Lung (tissue), 12 donors: ENCODE results near the gene DGKB. TPM values are rescaled to one million over a fixed set of nuclear protein-coding genes. Genes with fewer than 3 reads are reported as not detected.

Source experiments
- ATAC-seq: fragments of 200-7000 bp; cut with Tn5 transposase; one replicate; pipeline ENCODE4 v1.9.1; 2020; ENCODE audit warnings: moderate number of reproducible peaks; ENCODE audit not compliant: insufficient read depth, low FRiP score
- DNase-seq, 3 donors: peaks; one replicate each; pipeline ENCODE4 v3.0.0-alpha.2; 2013 to 2017
- H3K27ac ChIP-seq, 2 donors: one replicate each; pipeline ENCODE4 v1.5.1; 2013; ENCODE audit warnings: mild to moderate bottlenecking in 2 of 2, moderate library complexity in 2 of 2, control low read depth in 1 of 2, inconsistent platforms in 1 of 2, low read depth in 1 of 2, low read length in 1 of 2
- H3K27me3 ChIP-seq, 3 donors: one replicate each; pipeline ENCODE4 v1.5.1; 2013; ENCODE audit warnings: low read length in 2 of 3; ENCODE audit not compliant: control insufficient read depth in 3 of 3, insufficient read depth in 3 of 3
- H3K36me3 ChIP-seq, 4 donors: one replicate each; pipeline ENCODE4 v1.5.1; 2013; ENCODE audit warnings: low read length in 4 of 4, mild to moderate bottlenecking in 1 of 4, moderate library complexity in 1 of 4; ENCODE audit not compliant: control insufficient read depth in 4 of 4, insufficient read depth in 4 of 4
- H3K4me1 ChIP-seq, 5 donors: one replicate each; pipeline ENCODE4 v1.5.1; 2013; ENCODE audit warnings: low read length in 5 of 5, mild to moderate bottlenecking in 2 of 5, moderate library complexity in 1 of 5; ENCODE audit not compliant: control insufficient read depth in 5 of 5, insufficient read depth in 5 of 5
- H3K4me3 ChIP-seq: one replicate; pipeline ENCODE4 v1.5.1; 2013; ENCODE audit warnings: mild to moderate bottlenecking, control low read depth, moderate library complexity
- H3K9ac ChIP-seq, 2 donors: one replicate each; pipeline ENCODE4 v1.5.1; 2013; ENCODE audit warnings: low read length in 2 of 2, control low read depth in 1 of 2; ENCODE audit not compliant: insufficient read depth in 1 of 2
- H3K9me3 ChIP-seq, 4 donors: one replicate each; pipeline ENCODE4 v1.5.1; 2013; ENCODE audit warnings: low read length in 3 of 4, mild to moderate bottlenecking in 1 of 4, moderate library complexity in 1 of 4; ENCODE audit not compliant: control insufficient read depth in 4 of 4, insufficient read depth in 3 of 4
- WGBS, 2 donors: extraction: QIAGEN DNeasy Blood & Tissue Kit; methylation state at CpG; one replicate each; pipeline ENCODE4 v1.1.7; 2013; 5-methylcytosine and 5-hydroxymethylcytosine counted together
- polyA plus RNA-seq, 2 donors: library from polyadenylated mRNA; stranded (reverse); fragments of 200-250 nt; gene quantifications; one replicate each; pipeline ENCODE4 v1.2.1, GENCODE V29; 2013
- total RNA-seq, 2 donors: library from RNA; depleted of rRNA in 1 of 2; stranded (reverse); fragments of >200 nt in 1 of 2; gene quantifications; one replicate each; pipeline ENCODE4 v1.2.1, GENCODE V29; 2014 to 2021
- TF ChIP-seq, protein P1 (sequence below): IDR thresholded peaks from 2 replicates; pipeline ENCODE4 v1.5.1; 2012; ENCODE audit warnings: mild to moderate bottlenecking; ENCODE audit errors: control extremely low read depth, extremely low read depth
- donor health status: control.
- donor health status: control.
- donor health status: Bipolar disorder and iron deficiency.
- donor health status: healthy.
- donor health status: DM: yes; HTN: yes; CAD: no.

DGKB gene
- total and polyA plus RNA-seq, 4 donors = under 0.01 to 0.57 (median 0.06) TPM; not detected in 1

GRCh38 chr7:14807507-14807906 lies 95.0 kb downstream of the DGKB start:
- no peak overlapping the region for H3K27ac ChIP-seq
- no peak overlapping the region for H3K4me3 ChIP-seq
- DNase-seq (no peak), ATAC-seq (no peak)
- no peak overlapping the region for H3K9ac ChIP-seq
- no peaks in the 10 kb centered on the region for H3K36me3 ChIP-seq
- WGBS, 2 donors = 87 to 89% methylated on average over 3 of the region's 3 CpGs
- TF ChIP-seq, protein P1, sequence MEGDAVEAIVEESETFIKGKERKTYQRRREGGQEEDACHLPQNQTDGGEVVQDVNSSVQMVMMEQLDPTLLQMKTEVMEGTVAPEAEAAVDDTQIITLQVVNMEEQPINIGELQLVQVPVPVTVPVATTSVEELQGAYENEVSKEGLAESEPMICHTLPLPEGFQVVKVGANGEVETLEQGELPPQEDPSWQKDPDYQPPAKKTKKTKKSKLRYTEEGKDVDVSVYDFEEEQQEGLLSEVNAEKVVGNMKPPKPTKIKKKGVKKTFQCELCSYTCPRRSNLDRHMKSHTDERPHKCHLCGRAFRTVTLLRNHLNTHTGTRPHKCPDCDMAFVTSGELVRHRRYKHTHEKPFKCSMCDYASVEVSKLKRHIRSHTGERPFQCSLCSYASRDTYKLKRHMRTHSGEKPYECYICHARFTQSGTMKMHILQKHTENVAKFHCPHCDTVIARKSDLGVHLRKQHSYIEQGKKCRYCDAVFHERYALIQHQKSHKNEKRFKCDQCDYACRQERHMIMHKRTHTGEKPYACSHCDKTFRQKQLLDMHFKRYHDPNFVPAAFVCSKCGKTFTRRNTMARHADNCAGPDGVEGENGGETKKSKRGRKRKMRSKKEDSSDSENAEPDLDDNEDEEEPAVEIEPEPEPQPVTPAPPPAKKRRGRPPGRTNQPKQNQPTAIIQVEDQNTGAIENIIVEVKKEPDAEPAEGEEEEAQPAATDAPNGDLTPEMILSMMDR = no peak
- H3K9me3 ChIP-seq = no peaks in the 10 kb centered on the region
- H3K4me1 ChIP-seq = peaks cover 0 to 2% (median 0%) of the 10 kb centered on the region in 5 donors
- no peaks in the 10 kb centered on the region for H3K27me3 ChIP-seq

DNA sequence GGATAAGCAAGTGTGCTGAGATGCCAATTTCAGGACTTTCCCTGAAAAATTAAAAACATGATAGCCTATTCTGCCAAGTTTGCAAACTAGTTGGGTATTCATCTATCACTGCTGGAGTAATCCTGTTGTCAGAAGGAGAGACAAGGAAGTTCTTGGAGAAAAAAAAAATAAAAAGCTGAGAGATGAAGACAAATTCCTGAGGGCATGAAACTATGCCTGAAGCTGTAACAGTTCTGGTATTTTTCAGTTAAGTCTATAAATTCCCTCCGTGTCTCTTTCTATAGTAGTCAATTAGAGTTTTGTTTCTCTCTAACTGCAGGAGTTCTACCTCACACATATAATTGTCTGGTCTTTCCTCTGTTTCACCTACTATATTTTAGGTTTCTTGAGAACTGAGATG lies 95.7 kb downstream of the DGKB start:
- H3K27ac ChIP-seq = no peak overlapping the region
- no peaks in the 10 kb centered on the region for H3K36me3 ChIP-seq
- H3K27me3 ChIP-seq = no peaks in the 10 kb centered on the region
- DNase-seq (no peak), ATAC-seq (no peak)
- WGBS, 2 donors = 52 to 81% methylated on average over 1 of the region's 1 CpG
- no peak overlapping the region for H3K4me3 ChIP-seq
- no peak overlapping the region for H3K9ac ChIP-seq
- TF ChIP-seq, protein P1 = no peak
- peaks cover 0 to 2% (median 0%) of the 10 kb centered on the region in 5 donors for H3K4me1 ChIP-seq
- H3K9me3 ChIP-seq = no peaks in the 10 kb centered on the region

GRCh38 chr7:14805105-14805719 lies 97.3 kb downstream of the DGKB start:
- no peaks in the 10 kb centered on the region for H3K36me3 ChIP-seq
- DNase-seq = no peak

More at GRCh38 chr7:14805105-14805719, 97.3 kb downstream of the DGKB start:
- Histone ChIP-seq H3K9ac (no peak overlapping the region), H3K9me3 (no peaks in the 10 kb centered on the region), H3K4me1 (peaks cover 0 to 2% (median 0%) of the 10 kb centered on the region in 5 donors), H3K27me3 (no peaks in the 10 kb centered on the region), H3K4me3 (no peak overlapping the region), H3K27ac (no peak overlapping the region)
- no peak for ATAC-seq
- TF ChIP-seq, protein P1 = no peak
- WGBS, 2 donors = 95 to 97% methylated on average over 2 of the region's 2 CpGs
